NT2/D1 (cell line): ENCODE data around the gene RABEP2.

Experiments used
- YY1 ChIP-seq: IDR thresholded peaks from 2 replicates; pipeline ENCODE4 v1.6.1; 2011; ENCODE audit not compliant: insufficient read length, insufficient read depth
- ZNF274 ChIP-seq: IDR thresholded peaks from 2 replicates; pipeline ENCODE4 v1.6.1; 2011; ENCODE audit warnings: mild to moderate bottlenecking, low read depth, low read length

GRCh38 chr16:28869201-28869600 lies 55.8 kb downstream of the RABEP2 start:
- TF ChIP-seq YY1 (no peak), ZNF274 (no peak)
